Activated CD4-positive, alpha-beta memory T cell treated with anti-CD3 and anti-CD28 coated beads for 36 hours (primary cell): ENCODE data around the gene RPTOR. TPM values are rescaled to one million over a fixed set of nuclear protein-coding genes. Genes with fewer than 3 reads are reported as not detected.
"Not testable (repeated sequence)": the region's sequence is repeated elsewhere in the genome, so short reads cannot be mapped to it uniquely, and the experiment has no call there.

ENCODE experiments used
- CTCF ChIA-PET: fragments of 350-600 bp; sonication (Branson Sonifier 250); formaldehyde crosslinking; loops from one replicate; lab custom pipeline; 2021; ENCODE audit warnings: antibody characterized with exemption, inconsistent platforms; lab: Charles Lee
- POLR2A ChIA-PET: fragments of 350-600 bp; sonication (Branson Sonifier 250); formaldehyde crosslinking; loops from one replicate; lab custom pipeline; 2021; ENCODE audit warnings: antibody characterized with exemption; lab: Charles Lee
- DNase-seq: peaks from one replicate; pipeline ENCODE4 v3.0.0-alpha.2; 2020
- H3K27ac Mint-ChIP-seq: one replicate; pipeline ENCODE4 v1.8.0; 2021; ENCODE audit warnings: mixed read lengths
- H3K27me3 Mint-ChIP-seq: one replicate; pipeline ENCODE4 v1.8.0; 2021; ENCODE audit warnings: mixed read lengths
- H3K36me3 Mint-ChIP-seq: one replicate; pipeline ENCODE4 v1.8.0; 2021; ENCODE audit warnings: mixed read lengths
- H3K4me1 Mint-ChIP-seq: one replicate; pipeline ENCODE4 v1.8.0; 2021; ENCODE audit warnings: low read depth, mixed read lengths
- H3K4me3 Mint-ChIP-seq: one replicate; pipeline ENCODE4 v1.8.0; 2021; ENCODE audit warnings: mild to moderate bottlenecking, mixed read lengths
- H3K9me3 Mint-ChIP-seq: one replicate; pipeline ENCODE4 v1.8.0; 2021; ENCODE audit warnings: mixed read lengths
- intact Hi-C: fragments of 100-400 bp; cut with micrococcal nuclease; formaldehyde crosslinking; loops from one replicate; pipeline ENCODE4 v1.15.1; 2023
- total RNA-seq, 2 experiments: library from RNA; stranded (reverse); gene quantifications; one replicate each; pipeline ENCODE4 v1.2.3, GENCODE V29; 2021

Gene RPTOR
- total RNA-seq, 2 experiments from 2014 or later: 41.5 to 47.9 TPM

GRCh38 chr17:80807882-80808281 lies 263.2 kb downstream of the RPTOR start:
- intact Hi-C loops: no loop called here
- H3K36me3 Mint-ChIP-seq: peaks cover 42% of the 10 kb centered on the region
- DNase-seq: peak; percentile 1
- no peak overlapping the region for H3K4me3 Mint-ChIP-seq
- POLR2A ChIA-PET: no interaction called here
- no peaks in the 10 kb centered on the region for H3K27me3 Mint-ChIP-seq
- CTCF ChIA-PET: no interaction called here
- peaks cover 21% of the 10 kb centered on the region for H3K9me3 Mint-ChIP-seq
- no peak overlapping the region for H3K27ac Mint-ChIP-seq
- peaks cover 47% of the 10 kb centered on the region for H3K4me1 Mint-ChIP-seq

GRCh38 chr17:80811181-80812105 lies 266.8 kb downstream of the RPTOR start:
- peaks cover 36% of the 10 kb centered on the region for H3K4me1 Mint-ChIP-seq
- H3K36me3 Mint-ChIP-seq: peaks cover 32% of the 10 kb centered on the region
- peak overlapping the region; percentile 45 for H3K4me3 Mint-ChIP-seq
- DNase-seq: peak; percentile 30
- ChIA-PET CTCF (interaction anchor here (0.6 to 1.2 kb wide), 4 partner anchors 10 to 88 kb away, joined by 3 to 4 read pairs (median 4); no protein-coding TSS in a partner anchor), POLR2A (interaction anchor here (1.0 kb wide), 1 partner anchor 48 kb away, joined by 3 read pairs; no protein-coding TSS in a partner anchor)
- H3K9me3 Mint-ChIP-seq: peaks cover 14% of the 10 kb centered on the region
- H3K27ac Mint-ChIP-seq: peak overlapping the region; percentile 97
- intact Hi-C loops: loop anchor here (2.0 kb wide), 1 partner anchor 21 kb away; no protein-coding TSS in a partner anchor
- no peaks in the 10 kb centered on the region for H3K27me3 Mint-ChIP-seq

- intact Hi-C loops: loop anchor here (2.0 kb wide), 1 partner anchor 20 kb away; no protein-coding TSS in a partner anchor
- H3K4me3 Mint-ChIP-seq: peak overlapping the region; percentile 51
- POLR2A ChIA-PET: no interaction called here
- H3K27ac Mint-ChIP-seq: peak overlapping the region; percentile 97
- peaks cover 43% of the 10 kb centered on the region for H3K4me1 Mint-ChIP-seq
- CTCF ChIA-PET: interaction anchor here (0.6 to 1.4 kb wide), 7 partner anchors 8 to 87 kb away, joined by 3 to 4 read pairs (median 4); no protein-coding TSS in a partner anchor
- H3K27me3 Mint-ChIP-seq: no peaks in the 10 kb centered on the region
- peak; percentile 59 for DNase-seq
- peaks cover 23% of the 10 kb centered on the region for H3K36me3 Mint-ChIP-seq
- peaks cover 4% of the 10 kb centered on the region for H3K9me3 Mint-ChIP-seq
These were observed 267.9 kb downstream of the RPTOR start for GRCh38 chr17:80812362-80813088.

GRCh38 chr17:80813318-80813717 lies 268.7 kb downstream of the RPTOR start:
- H3K9me3 Mint-ChIP-seq: no peaks in the 10 kb centered on the region
- no peaks in the 10 kb centered on the region for H3K27me3 Mint-ChIP-seq
- no peak overlapping the region for H3K27ac Mint-ChIP-seq
- intact Hi-C loops: loop anchor here (2.0 kb wide), 1 partner anchor 19 kb away; no protein-coding TSS in a partner anchor
- CTCF ChIA-PET: interaction anchor here (1.1 to 1.4 kb wide), 3 partner anchors 15 to 57 kb away, joined by 3 to 4 read pairs (median 4); no protein-coding TSS in a partner anchor
- peaks cover 20% of the 10 kb centered on the region for H3K36me3 Mint-ChIP-seq
- H3K4me1 Mint-ChIP-seq: peaks cover 51% of the 10 kb centered on the region
- DNase-seq: no peak
- POLR2A ChIA-PET: no interaction called here
- no peak overlapping the region for H3K4me3 Mint-ChIP-seq

- POLR2A ChIA-PET: no interaction called here
- Mint-ChIP-seq H3K4me3 (no peak overlapping the region), H3K9me3 (no peaks in the 10 kb centered on the region), H3K27ac (no peak overlapping the region), H3K36me3 (peaks cover 14% of the 10 kb centered on the region), H3K4me1 (peaks cover 61% of the 10 kb centered on the region), H3K27me3 (no peaks in the 10 kb centered on the region)
- intact Hi-C loops: no loop called here
- CTCF ChIA-PET: interaction anchor here (1.5 kb wide), 1 partner anchor 33 kb away, joined by 3 read pairs; no protein-coding TSS in a partner anchor
- DNase-seq: no peak
These were observed 269.9 kb downstream of the RPTOR start for GRCh38 chr17:80814491-80814890.

- POLR2A ChIA-PET: no interaction called here
- no peak for DNase-seq
- intact Hi-C loops: no loop called here
- Mint-ChIP-seq H3K27ac (no peak overlapping the region), H3K4me3 (no peak overlapping the region), H3K9me3 (no peaks in the 10 kb centered on the region), H3K27me3 (no peaks in the 10 kb centered on the region), H3K36me3 (peaks cover 13% of the 10 kb centered on the region), H3K4me1 (peaks cover 67% of the 10 kb centered on the region)
- CTCF ChIA-PET: interaction anchor here (0.6 to 1.5 kb wide), 3 partner anchors 12 to 34 kb away, joined by 3 to 4 read pairs (median 3); no protein-coding TSS in a partner anchor
These were observed 270.6 kb downstream of the RPTOR start for GRCh38 chr17:80815151-80815681.

GRCh38 chr17:80815718-80816117 lies 271.1 kb downstream of the RPTOR start:
- H3K27ac Mint-ChIP-seq, POLR2A ChIA-PET, H3K9me3 Mint-ChIP-seq, DNase-seq, intact Hi-C loops, H3K27me3 Mint-ChIP-seq, H3K4me3 Mint-ChIP-seq: not testable (repeated sequence)
- CTCF ChIA-PET: interaction anchor here (0.6 to 1.5 kb wide), 3 partner anchors 11 to 34 kb away, joined by 3 to 4 read pairs (median 3); no protein-coding TSS in a partner anchor
- Mint-ChIP-seq H3K36me3 (peaks cover 10% of the 10 kb centered on the region), H3K4me1 (peaks cover 63% of the 10 kb centered on the region)

- no peaks in the 10 kb centered on the region for H3K27me3 Mint-ChIP-seq
- H3K36me3 Mint-ChIP-seq: peaks cover 10% of the 10 kb centered on the region
- H3K4me1 Mint-ChIP-seq: peaks cover 55% of the 10 kb centered on the region
- CTCF ChIA-PET: interaction anchor here (1.2 to 1.6 kb wide), 2 partner anchors 16 to 83 kb away, joined by 4 to 5 read pairs; no protein-coding TSS in a partner anchor
- no peak overlapping the region for H3K27ac Mint-ChIP-seq
- POLR2A ChIA-PET: no interaction called here
- H3K9me3 Mint-ChIP-seq: no peaks in the 10 kb centered on the region
- no peak for DNase-seq
- no peak overlapping the region for H3K4me3 Mint-ChIP-seq
- intact Hi-C loops: no loop called here
These were observed 271.8 kb downstream of the RPTOR start for GRCh38 chr17:80816241-80817103.

- CTCF ChIA-PET: interaction anchor here (1.6 kb wide), 1 partner anchor 82 kb away, joined by 5 read pairs; no protein-coding TSS in a partner anchor
- POLR2A ChIA-PET: no interaction called here
- Mint-ChIP-seq H3K27ac (no peak overlapping the region), H3K27me3 (no peaks in the 10 kb centered on the region), H3K4me1 (peaks cover 46% of the 10 kb centered on the region), H3K9me3 (no peaks in the 10 kb centered on the region), H3K36me3 (peaks cover 12% of the 10 kb centered on the region), H3K4me3 (no peak overlapping the region)
- DNase-seq: no peak
- intact Hi-C loops: no loop called here
These were observed 272.7 kb downstream of the RPTOR start for GRCh38 chr17:80817321-80817845.

- peaks cover 45% of the 10 kb centered on the region for H3K4me1 Mint-ChIP-seq
- ChIA-PET CTCF (interaction anchor here (0.6 kb wide), 1 partner anchor 73 kb away, joined by 3 read pairs; no protein-coding TSS in a partner anchor), POLR2A (no interaction called here)
- H3K27me3 Mint-ChIP-seq: no peaks in the 10 kb centered on the region
- no peaks in the 10 kb centered on the region for H3K9me3 Mint-ChIP-seq
- intact Hi-C loops: no loop called here
- H3K4me3 Mint-ChIP-seq: no peak overlapping the region
- H3K36me3 Mint-ChIP-seq: peaks cover 14% of the 10 kb centered on the region
- DNase-seq: no peak
- no peak overlapping the region for H3K27ac Mint-ChIP-seq
These were observed 273.2 kb downstream of the RPTOR start for GRCh38 chr17:80817861-80818260.
